Measurements from ENCODE around the gene ZMPSTE24.
A peak's percentile ranks its signal among the peaks of the same experiment; 100 is the strongest.

DNA sequence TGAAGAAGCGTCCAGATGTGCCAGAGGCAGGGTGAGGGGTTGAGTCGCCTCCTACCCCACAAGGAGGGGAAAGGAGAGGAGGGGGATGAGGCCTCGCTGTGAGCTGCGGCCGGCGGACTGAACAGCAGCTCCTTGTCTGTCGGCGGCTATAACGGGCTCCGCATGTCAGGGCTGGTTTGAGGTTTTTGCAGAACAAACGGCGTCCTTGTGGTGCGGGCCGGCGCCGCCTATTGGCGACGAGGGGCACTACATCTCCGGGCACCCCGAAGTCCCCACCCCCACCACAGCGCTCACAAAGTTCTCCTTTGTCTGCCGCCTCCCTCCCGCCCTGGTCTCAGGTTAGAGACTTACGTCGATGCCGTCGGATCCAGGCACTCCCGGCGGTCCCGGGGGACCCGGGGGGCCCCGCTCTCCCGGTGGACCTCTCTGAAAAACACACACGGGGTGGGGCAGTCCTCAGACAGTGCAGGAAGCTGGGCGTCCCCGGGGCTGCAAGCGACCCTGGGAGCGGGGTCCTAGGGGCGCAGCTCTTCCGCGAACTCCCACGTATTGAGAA, 57.3 kb downstream of the ZMPSTE24 start:
- TF ChIP-seq, protein P1, sequence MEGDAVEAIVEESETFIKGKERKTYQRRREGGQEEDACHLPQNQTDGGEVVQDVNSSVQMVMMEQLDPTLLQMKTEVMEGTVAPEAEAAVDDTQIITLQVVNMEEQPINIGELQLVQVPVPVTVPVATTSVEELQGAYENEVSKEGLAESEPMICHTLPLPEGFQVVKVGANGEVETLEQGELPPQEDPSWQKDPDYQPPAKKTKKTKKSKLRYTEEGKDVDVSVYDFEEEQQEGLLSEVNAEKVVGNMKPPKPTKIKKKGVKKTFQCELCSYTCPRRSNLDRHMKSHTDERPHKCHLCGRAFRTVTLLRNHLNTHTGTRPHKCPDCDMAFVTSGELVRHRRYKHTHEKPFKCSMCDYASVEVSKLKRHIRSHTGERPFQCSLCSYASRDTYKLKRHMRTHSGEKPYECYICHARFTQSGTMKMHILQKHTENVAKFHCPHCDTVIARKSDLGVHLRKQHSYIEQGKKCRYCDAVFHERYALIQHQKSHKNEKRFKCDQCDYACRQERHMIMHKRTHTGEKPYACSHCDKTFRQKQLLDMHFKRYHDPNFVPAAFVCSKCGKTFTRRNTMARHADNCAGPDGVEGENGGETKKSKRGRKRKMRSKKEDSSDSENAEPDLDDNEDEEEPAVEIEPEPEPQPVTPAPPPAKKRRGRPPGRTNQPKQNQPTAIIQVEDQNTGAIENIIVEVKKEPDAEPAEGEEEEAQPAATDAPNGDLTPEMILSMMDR (IDR thresholded peaks at IDR 0.05) = peak; percentile 84 to 96 (median 92)
- TF ChIP-seq POLR2A (IDR thresholded peaks at IDR 0.05) = no peak
